Neural cell (in vitro differentiated cells): ENCODE results near the gene TRABD2B. TPM values are rescaled to one million over a fixed set of nuclear protein-coding genes. Genes with fewer than 3 reads are reported as not detected.

ENCODE experiments used
- H2AFZ ChIP-seq: fragments of 200-600, 300-800 bp; sonication (generic), shearing (Covaris generic); 2 replicates; pipeline ENCODE4 v1.6.0; 2014; ENCODE audit warnings: low read depth, mild to moderate bottlenecking, antibody characterized with exemption, low read length, moderate library complexity
- H3F3A ChIP-seq: fragments of 200-600 bp; shearing (Covaris generic); 2 replicates; pipeline ENCODE4 v1.6.1; 2016; ENCODE audit warnings: mild to moderate bottlenecking, moderate library complexity, mixed read lengths, antibody characterized with exemption, low read length; ENCODE audit not compliant: insufficient read depth, poor library complexity, severe bottlenecking
- H3K27ac ChIP-seq: fragments of 200-600, 300-800 bp; sonication (generic), shearing (Covaris generic); 2 replicates; pipeline ENCODE4 v1.5.1; 2014; ENCODE audit warnings: mild to moderate bottlenecking, low read length, moderate library complexity
- H3K27me3 ChIP-seq: fragments of 300-800, 200-600 bp; sonication (generic), shearing (Covaris generic); 2 replicates; pipeline ENCODE4 v1.6.0; 2014; ENCODE audit warnings: mild to moderate bottlenecking, low read depth, low read length, moderate library complexity; ENCODE audit not compliant: insufficient read depth
- H3K36me3 ChIP-seq: fragments of 300-800, 200-600 bp; sonication (generic), shearing (Covaris generic); 2 replicates; pipeline ENCODE4 v1.5.1; 2014; ENCODE audit warnings: mild to moderate bottlenecking, antibody characterized with exemption, low read length, moderate library complexity; ENCODE audit not compliant: insufficient read depth
- H3K4me2 ChIP-seq: fragments of 300-800, 200-600 bp; sonication (generic), shearing (Covaris generic); 2 replicates; pipeline ENCODE4 v1.6.0; 2014; ENCODE audit warnings: mild to moderate bottlenecking, low read length
- H3K4me3 ChIP-seq: fragments of 300-800, 200-600 bp; sonication (generic), shearing (Covaris generic); 2 replicates; pipeline ENCODE4 v1.5.1; 2014; ENCODE audit warnings: mild to moderate bottlenecking, low read length, moderate library complexity
- H3K79me2 ChIP-seq: fragments of 200-600 bp; shearing (Covaris generic); replicated peaks from 2 replicates; pipeline ENCODE4 v1.6.0; 2014; ENCODE audit warnings: mild to moderate bottlenecking, low read length, moderate library complexity; ENCODE audit not compliant: insufficient read depth
- H3K9ac ChIP-seq: fragments of 300-800, 200-600 bp; sonication (generic), shearing (Covaris generic); 2 replicates; pipeline ENCODE4 v1.6.1; 2016; ENCODE audit warnings: mild to moderate bottlenecking, low read length, mixed read lengths
- H3K9me2 ChIP-seq: fragments of 200-600 bp; shearing (Covaris generic); 2 replicates; pipeline ENCODE4 v1.6.1; 2016; ENCODE audit warnings: mild to moderate bottlenecking, low read length, mixed read lengths; ENCODE audit not compliant: insufficient read depth
- H3K9me3 ChIP-seq: fragments of 200-600, 300-800 bp; sonication (generic), shearing (Covaris generic); 2 replicates; pipeline ENCODE4 v1.6.1; 2016; ENCODE audit warnings: mild to moderate bottlenecking, mixed run types, low read length, moderate library complexity, mixed read lengths
- H4K20me1 ChIP-seq: fragments of 200-600 bp; shearing (Covaris generic); 2 replicates; pipeline ENCODE4 v1.6.1; 2016; ENCODE audit warnings: mild to moderate bottlenecking, mixed run types; ENCODE audit not compliant: insufficient read depth
- CTCF ChIP-seq: fragments of 450-650 bp; IDR thresholded peaks from 2 replicates; pipeline ENCODE4 v1.5.1; 2014; ENCODE audit warnings: antibody characterized with exemption, mild to moderate bottlenecking, moderate library complexity; ENCODE audit not compliant: poor library complexity, severe bottlenecking
- EP300 ChIP-seq: fragments of 450-650 bp; conservative IDR thresholded peaks from 2 replicates; pipeline ENCODE4 v1.6.1; 2014; ENCODE audit warnings: antibody characterized with exemption, mild to moderate bottlenecking, moderate library complexity; ENCODE audit not compliant: poor library complexity, severe bottlenecking
- EZH2 ChIP-seq: fragments of 200-600, 300-800 bp; shearing (Covaris generic), sonication (generic); IDR thresholded peaks from 2 replicates; pipeline ENCODE4 v1.6.1; 2014; ENCODE audit warnings: antibody characterized with exemption, low read length, borderline replicate concordance, mild to moderate bottlenecking; ENCODE audit not compliant: insufficient read depth, poor library complexity, severe bottlenecking
- MXI1 ChIP-seq: fragments of 450-650 bp; conservative IDR thresholded peaks from 2 replicates; pipeline ENCODE4 v1.6.1; 2014; ENCODE audit warnings: antibody characterized with exemption, mild to moderate bottlenecking; ENCODE audit not compliant: poor library complexity, severe bottlenecking
- POLR2AphosphoS5 ChIP-seq: IDR thresholded peaks from 2 replicates; pipeline ENCODE4 v1.6.1; 2012
- RAD21 ChIP-seq: fragments of 450-650 bp; conservative IDR thresholded peaks from 2 replicates; pipeline ENCODE4 v1.6.1; 2014; ENCODE audit warnings: antibody characterized with exemption, mild to moderate bottlenecking, moderate library complexity
- REST ChIP-seq: IDR thresholded peaks from 2 replicates; pipeline ENCODE4 v1.6.1; 2012; ENCODE audit warnings: borderline replicate concordance
- SMC3 ChIP-seq: fragments of 450-650 bp; conservative IDR thresholded peaks from 2 replicates; pipeline ENCODE4 v1.6.1; 2014; ENCODE audit warnings: antibody characterized with exemption, mild to moderate bottlenecking, moderate library complexity; ENCODE audit not compliant: poor library complexity
- TAF1 ChIP-seq: IDR thresholded peaks from 2 replicates; pipeline ENCODE4 v1.6.1; 2012; ENCODE audit warnings: low read depth
- polyA plus RNA-seq: library from polyadenylated mRNA; depleted of rRNA; stranded (reverse); fragments of >200 nt; gene quantifications from 2 replicates; pipeline ENCODE4 v1.2.3, GENCODE V29; 2014

TRABD2B gene
- polyA plus RNA-seq, 1 donor from 2014 or later = 0.02 TPM

- TF ChIP-seq POLR2AphosphoS5 = no peak
- no peak for TF ChIP-seq EP300
- no peak for TF ChIP-seq MXI1
- TF ChIP-seq EZH2 = no peak
- TF ChIP-seq TAF1 = no peak
- TF ChIP-seq SMC3 = no peak
- no peak for TF ChIP-seq REST
- TF ChIP-seq RAD21 = no peak
- TF ChIP-seq CTCF = no peak
- Histone ChIP-seq H3F3A (no peaks in the 10 kb centered on the region), H3K4me3 (no peak overlapping the region), H3K9me2 (no peaks in the 10 kb centered on the region), H3K79me2 (no peaks in the 10 kb centered on the region), H3K36me3 (no peaks in the 10 kb centered on the region), H3K27me3 (no peaks in the 10 kb centered on the region), H3K27ac (no peak overlapping the region), H3K9me3 (no peaks in the 10 kb centered on the region), H3K9ac (no peak overlapping the region), H3K4me2 (no peak overlapping the region), H4K20me1 (no peaks in the 10 kb centered on the region), H2AFZ (no peak overlapping the region)
Observed at GRCh38 chr1:47823040-47823808, 174.0 kb downstream of the TRABD2B start.

GRCh38 chr1:47821760-47822159 is 175.4 kb downstream of the TRABD2B start:
- Histone ChIP-seq H2AFZ (no peak overlapping the region), H3K36me3 (no peaks in the 10 kb centered on the region), H3K79me2 (no peaks in the 10 kb centered on the region), H3F3A (no peaks in the 10 kb centered on the region), H3K27me3 (no peaks in the 10 kb centered on the region), H3K4me2 (no peak overlapping the region), H3K4me3 (no peak overlapping the region), H3K9me3 (no peaks in the 10 kb centered on the region), H3K27ac (no peak overlapping the region), H3K9me2 (no peaks in the 10 kb centered on the region), H3K9ac (no peak overlapping the region), H4K20me1 (no peaks in the 10 kb centered on the region)
- TF ChIP-seq REST = no peak
- no peak for TF ChIP-seq CTCF
- no peak for TF ChIP-seq TAF1
- no peak for TF ChIP-seq SMC3
